Natural killer cell treated with Interleukin-12 subunit alpha and Interleukin-12 subunit beta and Interleukin-15 and Interleukin-18, amount 100 ng/mL, for 72 hours (primary cell): ENCODE measurements around the gene NBPF1. TPM values are rescaled to one million over a fixed set of nuclear protein-coding genes. Genes with fewer than 3 reads are reported as not detected.
"Not testable (repeated sequence)": the region's sequence is repeated elsewhere in the genome, so short reads cannot be mapped to it uniquely, and the experiment has no call there.

Experiments used
- ATAC-seq, 2 donors: fragments of 150-1000 bp; cut with Tn5 transposase in 1 of 2; sonication (Bioruptor Pico), chemical (Tn5 transposase) in 1 of 2; 2 replicates each; pipeline ENCODE4 v1.10.0; 2021
- DNase-seq: peaks from one replicate; pipeline ENCODE4 v3.0.0; 2022; ENCODE audit warnings: low spot score
- H3K27ac Mint-ChIP-seq, 2 donors: 1 replicate in 1 of 2; 2 replicates in 1 of 2; pipeline ENCODE4 v1.8.0; 2022; ENCODE audit warnings: mixed read lengths in 2 of 2, mild to moderate bottlenecking in 1 of 2, moderate library complexity in 1 of 2
- H3K27me3 Mint-ChIP-seq, 2 donors: 1 replicate in 1 of 2; 2 replicates in 1 of 2; pipeline ENCODE4 v1.8.0; 2022; ENCODE audit warnings: mixed read lengths in 2 of 2
- H3K36me3 Mint-ChIP-seq: one replicate; pipeline ENCODE4 v1.8.0; 2022; ENCODE audit warnings: mixed read lengths
- H3K4me1 Mint-ChIP-seq, 2 donors: 1 replicate in 1 of 2; 2 replicates in 1 of 2; pipeline ENCODE4 v1.8.0; 2022; ENCODE audit warnings: low read depth in 2 of 2, mixed read lengths in 2 of 2, mild to moderate bottlenecking in 1 of 2
- H3K4me3 Mint-ChIP-seq: one replicate; pipeline ENCODE4 v1.8.0; 2022; ENCODE audit warnings: mixed read lengths
- H3K9me3 Mint-ChIP-seq: 2 replicates; pipeline ENCODE4 v1.8.0; 2022; ENCODE audit warnings: mixed read lengths
- total RNA-seq, 2 donors: library from RNA; stranded (reverse); gene quantifications; one replicate each; pipeline ENCODE4 v1.2.3, GENCODE V29; 2022

Gene NBPF1
- total RNA-seq, 2 donors from 2014 or later = 6.3 to 10.0 TPM

DNA sequence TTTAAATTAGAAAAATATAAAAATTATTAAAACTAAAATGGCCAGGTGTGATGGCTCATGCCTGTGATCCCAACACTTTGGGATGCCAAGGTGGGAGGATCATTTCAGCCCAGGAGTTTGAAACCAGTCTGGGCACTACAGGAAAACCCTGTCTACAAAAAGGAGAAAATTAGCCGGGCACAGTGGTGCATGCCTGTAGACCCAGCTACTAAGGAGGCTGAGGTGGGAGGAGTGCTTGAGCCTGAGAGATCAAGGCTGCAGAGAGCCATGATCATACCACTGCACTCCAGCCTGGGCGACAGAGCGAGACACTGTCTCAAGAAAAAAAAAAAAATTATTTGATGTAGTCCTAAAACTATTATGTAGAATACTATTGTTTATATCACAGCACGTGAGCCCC, 3.6 kb downstream of the NBPF1 start:
- DNase-seq = peak; percentile 56
- ATAC-seq, H3K9me3 Mint-ChIP-seq, H3K4me3 Mint-ChIP-seq, H3K4me1 Mint-ChIP-seq, H3K36me3 Mint-ChIP-seq, H3K27ac Mint-ChIP-seq, H3K27me3 Mint-ChIP-seq: not testable (repeated sequence)

DNA sequence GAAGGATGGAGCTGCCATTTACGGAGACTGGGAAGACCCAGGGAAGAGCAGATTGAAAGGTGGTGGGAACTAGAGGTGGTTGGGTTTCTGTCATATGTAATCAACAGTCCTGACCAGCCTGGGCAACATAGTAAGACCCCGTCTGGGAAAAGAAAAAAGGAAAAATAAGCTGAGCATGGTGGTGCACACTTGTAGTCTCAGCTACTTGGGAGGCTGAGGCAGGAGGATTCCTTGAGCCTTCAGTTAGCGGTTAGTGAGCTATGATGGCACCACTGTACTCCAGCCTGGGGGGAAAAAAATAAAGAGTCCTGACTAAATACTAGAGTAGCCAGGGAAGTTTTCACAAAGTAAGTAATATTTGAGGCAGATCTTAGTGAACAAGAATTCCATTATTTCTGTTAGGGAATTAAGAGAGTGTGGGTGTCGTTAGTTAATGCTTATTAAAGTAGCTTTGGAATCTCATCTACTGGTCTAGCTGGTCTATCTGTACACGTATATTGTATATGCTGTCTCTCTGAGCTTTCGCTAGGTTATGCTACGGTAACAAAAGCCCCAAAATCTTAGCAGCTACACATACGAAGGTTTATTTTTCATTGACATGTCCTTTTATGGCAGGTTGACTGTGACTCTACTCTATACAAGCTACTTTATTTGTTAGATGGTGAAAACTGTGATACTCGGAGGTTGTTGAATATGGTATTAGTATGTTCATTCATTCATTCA, 4.4 kb downstream of the NBPF1 start:
- Mint-ChIP-seq H3K27me3 (no peaks in the 10 kb centered on the region), H3K27ac (no peak overlapping the region), H3K4me1 (no peaks in the 10 kb centered on the region), H3K36me3 (no peaks in the 10 kb centered on the region), H3K9me3 (no peaks in the 10 kb centered on the region), H3K4me3 (no peak overlapping the region)
- DNase-seq (peak; percentile 59), ATAC-seq (no peak)

DNA sequence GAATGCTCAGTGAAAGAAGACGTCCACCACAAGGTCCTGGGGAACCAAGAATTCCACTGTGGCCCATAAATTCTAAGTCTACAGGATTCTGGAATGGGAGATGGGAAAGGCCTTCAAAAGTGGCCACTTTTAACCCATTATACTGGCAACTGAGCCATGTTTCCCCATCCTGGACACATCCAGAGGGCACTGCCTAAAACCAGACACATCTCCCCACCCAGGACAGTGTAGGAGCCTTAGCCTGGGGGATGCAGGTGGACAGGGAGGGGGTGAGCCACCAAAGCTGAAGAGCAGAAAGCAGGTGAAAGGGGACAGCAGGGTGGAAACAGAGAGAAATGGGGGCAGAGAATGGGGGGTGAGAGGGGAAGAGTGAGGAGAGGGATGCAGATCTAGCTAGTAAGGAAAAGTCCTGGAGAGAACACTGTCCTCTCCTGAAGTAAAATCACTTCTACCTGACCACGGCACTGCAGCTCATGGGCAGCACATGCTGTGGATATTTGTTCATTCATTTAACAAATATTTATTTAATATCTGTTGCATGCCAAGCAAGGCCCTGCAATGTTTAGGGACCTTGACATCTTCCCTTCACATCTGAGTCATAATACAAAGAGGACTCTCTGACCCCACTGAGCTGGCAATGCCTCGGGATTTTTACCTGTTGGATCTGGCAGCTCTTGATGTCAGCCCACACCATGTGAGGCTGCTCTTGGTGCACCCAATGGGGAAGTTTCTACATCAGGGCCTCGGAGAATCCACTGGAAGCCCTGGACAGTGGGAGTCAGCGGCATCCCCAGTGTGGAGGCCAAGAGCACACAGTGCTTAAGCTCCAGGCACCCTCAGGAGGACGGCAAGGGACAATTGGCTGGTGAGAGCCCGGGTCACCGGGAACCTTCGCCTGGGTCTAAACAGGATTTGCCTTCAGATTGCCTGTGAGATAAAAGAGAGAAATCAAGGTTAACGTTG, 5.2 kb downstream of the NBPF1 start:
- not testable (repeated sequence) for DNase-seq, H3K36me3 Mint-ChIP-seq, H3K4me1 Mint-ChIP-seq

DNA sequence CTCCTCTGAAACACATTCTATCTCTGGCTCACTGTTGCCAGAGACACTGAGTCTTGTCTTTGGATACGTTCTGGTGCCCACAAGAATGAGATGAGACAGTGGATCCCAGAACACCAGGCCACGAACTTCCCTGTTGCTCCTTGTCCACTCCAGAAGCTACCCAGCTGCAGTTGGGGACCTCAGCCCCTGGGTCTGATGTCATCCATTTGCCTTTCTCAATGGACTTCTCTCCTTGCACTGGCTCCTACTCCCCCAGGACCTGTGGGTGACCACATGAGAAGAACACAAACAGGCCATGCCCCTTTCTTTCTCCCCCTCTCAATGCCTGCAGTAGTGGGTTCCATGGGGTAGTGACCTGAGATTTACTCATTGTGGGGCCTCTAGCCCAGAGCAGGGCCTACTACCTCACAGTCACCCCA, 5.9 kb downstream of the NBPF1 start:
- Mint-ChIP-seq H3K4me1 (no peaks in the 10 kb centered on the region), H3K27me3 (no peaks in the 10 kb centered on the region), H3K4me3 (no peak overlapping the region), H3K27ac (no peak overlapping the region), H3K9me3 (no peaks in the 10 kb centered on the region), H3K36me3 (no peaks in the 10 kb centered on the region)
- peak; percentile 61 for DNase-seq
- ATAC-seq = peak in 1 of 2 donors; percentile 39

More for the DNA sequence above, 5.2 kb downstream of the NBPF1 start:
- not testable (repeated sequence) for H3K9me3 Mint-ChIP-seq, H3K27ac Mint-ChIP-seq, ATAC-seq, H3K27me3 Mint-ChIP-seq, H3K4me3 Mint-ChIP-seq

DNA sequence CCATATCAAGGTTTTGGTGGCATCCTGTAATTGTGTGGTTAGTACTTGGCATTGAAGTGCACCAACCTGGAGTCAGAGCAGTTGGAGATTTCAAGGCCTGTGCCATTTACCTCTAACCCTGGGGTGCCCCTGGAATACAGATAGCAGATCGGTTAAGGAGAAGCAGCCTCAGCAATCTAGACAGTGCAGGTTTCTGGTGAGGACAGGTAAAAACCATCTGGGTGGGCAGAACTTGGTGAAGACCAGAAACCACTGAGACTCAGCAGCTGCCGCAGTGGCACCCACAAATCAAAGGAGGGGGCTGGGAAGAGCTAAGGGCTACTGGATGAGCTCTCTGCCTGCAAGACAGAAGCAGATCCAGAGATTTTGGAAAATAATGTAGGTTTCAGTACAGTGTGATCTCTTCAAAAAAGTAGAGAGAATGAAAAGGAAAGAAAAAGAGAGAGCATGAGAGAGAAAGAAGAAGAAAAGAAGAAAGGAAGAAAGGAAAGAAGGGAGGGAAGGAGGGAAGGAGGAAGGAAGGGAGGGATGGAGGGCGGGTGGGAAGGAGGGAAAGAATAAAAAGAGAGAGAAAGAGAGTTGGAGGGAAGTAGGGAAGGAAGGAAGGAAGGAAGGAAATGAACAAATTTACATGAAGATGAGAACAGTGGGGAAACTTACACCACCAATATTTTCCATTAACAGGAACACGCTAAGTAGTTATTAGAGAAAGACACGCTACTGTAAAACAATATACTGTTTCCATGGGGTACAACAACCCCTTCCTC, 6.5 kb downstream of the NBPF1 start:
- not testable (repeated sequence) for H3K36me3 Mint-ChIP-seq, H3K27me3 Mint-ChIP-seq

DNA sequence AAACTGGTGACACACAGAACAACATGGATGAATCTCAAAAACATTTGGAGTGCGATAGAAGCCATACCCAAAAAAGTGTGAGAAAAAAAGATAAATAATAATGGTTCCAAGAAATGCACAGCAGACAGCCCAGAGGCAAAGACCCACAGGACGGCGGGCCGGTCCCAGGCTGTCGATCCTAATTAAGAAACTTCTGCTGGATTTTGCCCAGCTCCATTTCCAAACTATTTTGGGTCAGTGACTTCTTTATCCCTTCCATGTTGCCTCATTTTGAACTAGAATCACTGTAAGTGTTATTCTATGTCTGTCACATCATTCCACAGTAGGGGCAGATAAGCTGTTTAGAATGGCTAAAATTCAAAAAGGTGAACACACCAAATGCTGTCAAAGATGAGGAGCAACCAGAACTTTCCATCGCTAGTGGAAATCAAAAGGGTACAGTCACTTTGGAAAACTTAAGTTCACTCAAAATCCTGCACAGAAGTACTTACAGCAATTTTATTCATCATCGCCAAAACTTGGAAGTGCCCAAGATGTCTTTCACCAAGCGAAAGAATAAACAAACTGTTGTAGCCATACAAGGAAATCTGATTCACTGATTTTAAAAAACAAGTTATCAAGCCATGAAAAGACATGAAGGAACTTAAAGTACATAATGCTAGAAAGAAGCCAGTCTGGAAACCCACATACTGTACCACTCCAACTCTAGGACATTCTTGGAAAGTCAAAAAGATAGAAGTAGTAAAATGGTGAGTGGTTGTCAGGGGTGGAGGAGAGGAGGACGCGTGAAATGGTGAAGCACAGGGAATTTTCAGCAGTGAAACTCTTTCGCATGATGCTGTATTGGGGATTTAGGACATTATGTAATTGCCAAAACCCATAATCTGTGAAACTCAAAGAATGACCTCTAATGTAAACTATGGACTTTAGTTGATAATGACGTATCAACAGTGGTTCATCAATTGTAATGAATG, 7.5 kb downstream of the NBPF1 start:
- DNase-seq = no peak
- no peaks in the 10 kb centered on the region for H3K4me1 Mint-ChIP-seq
- H3K27me3 Mint-ChIP-seq = no peaks in the 10 kb centered on the region
- no peaks in the 10 kb centered on the region for H3K36me3 Mint-ChIP-seq
- H3K27ac Mint-ChIP-seq = no peak overlapping the region
- ATAC-seq = no peak
- H3K9me3 Mint-ChIP-seq = no peaks in the 10 kb centered on the region
- no peak overlapping the region for H3K4me3 Mint-ChIP-seq

More for the DNA sequence above, 6.5 kb downstream of the NBPF1 start:
- not testable (repeated sequence) for H3K4me3 Mint-ChIP-seq, H3K4me1 Mint-ChIP-seq, DNase-seq, H3K9me3 Mint-ChIP-seq, H3K27ac Mint-ChIP-seq
- peak in 1 of 2 donors; percentile 42 for ATAC-seq

DNA sequence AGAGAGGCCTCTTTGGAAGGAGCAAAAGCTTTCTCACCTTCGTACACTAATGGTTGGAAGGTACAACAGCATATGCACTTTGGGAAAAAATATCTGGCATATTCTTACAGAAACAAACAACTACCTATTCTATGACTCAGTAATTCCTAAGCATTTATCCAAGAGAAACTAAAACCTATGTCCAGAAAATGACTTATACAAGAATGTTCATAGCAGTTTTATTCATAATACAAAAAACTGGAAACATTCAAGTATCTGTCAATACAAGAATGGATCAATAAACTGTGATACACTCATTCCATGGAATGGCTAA, 8.2 kb downstream of the NBPF1 start:
- Mint-ChIP-seq H3K4me3 (no peak overlapping the region), H3K27ac (no peak overlapping the region)

DNA sequence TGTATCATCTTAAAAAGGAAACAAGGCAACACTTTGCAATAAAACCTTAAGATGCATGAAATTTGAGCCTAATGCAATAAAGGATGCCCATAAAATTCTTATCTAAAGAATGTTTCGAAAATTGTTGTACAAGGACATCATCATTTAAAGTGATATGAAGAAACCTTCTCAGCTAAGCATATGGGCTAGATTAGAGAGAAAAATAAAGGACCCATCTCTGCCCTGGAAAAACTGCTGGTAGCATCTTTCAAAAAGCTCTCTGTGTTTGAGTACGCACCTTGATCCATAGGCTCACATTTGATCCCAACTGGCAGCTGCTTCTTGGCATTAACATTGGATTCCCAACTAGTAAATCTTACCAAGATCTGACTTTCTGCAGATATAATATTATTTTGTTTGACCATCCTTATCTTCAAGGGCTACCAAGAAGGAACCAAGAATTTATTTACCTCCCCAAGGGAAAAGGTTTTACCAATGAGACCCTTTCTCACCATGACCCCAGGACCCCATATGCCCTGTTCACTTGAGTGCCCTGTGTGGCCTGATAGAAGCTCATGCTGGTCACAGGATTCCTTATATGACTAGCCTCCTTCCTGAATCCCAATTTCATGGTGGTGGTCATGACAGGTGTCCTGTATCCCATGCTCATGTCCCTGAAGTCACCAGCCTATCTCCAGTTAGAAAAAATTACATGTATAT, 8.7 kb downstream of the NBPF1 start:
- not testable (repeated sequence) for H3K36me3 Mint-ChIP-seq, DNase-seq, H3K4me1 Mint-ChIP-seq, H3K9me3 Mint-ChIP-seq, ATAC-seq, H3K4me3 Mint-ChIP-seq, H3K27me3 Mint-ChIP-seq, H3K27ac Mint-ChIP-seq

More for the DNA sequence above, 8.2 kb downstream of the NBPF1 start:
- no peaks in the 10 kb centered on the region for H3K27me3 Mint-ChIP-seq
- DNase-seq = no peak
- ATAC-seq = no peak
- no peaks in the 10 kb centered on the region for H3K4me1 Mint-ChIP-seq
- no peaks in the 10 kb centered on the region for H3K9me3 Mint-ChIP-seq
- no peaks in the 10 kb centered on the region for H3K36me3 Mint-ChIP-seq

DNA sequence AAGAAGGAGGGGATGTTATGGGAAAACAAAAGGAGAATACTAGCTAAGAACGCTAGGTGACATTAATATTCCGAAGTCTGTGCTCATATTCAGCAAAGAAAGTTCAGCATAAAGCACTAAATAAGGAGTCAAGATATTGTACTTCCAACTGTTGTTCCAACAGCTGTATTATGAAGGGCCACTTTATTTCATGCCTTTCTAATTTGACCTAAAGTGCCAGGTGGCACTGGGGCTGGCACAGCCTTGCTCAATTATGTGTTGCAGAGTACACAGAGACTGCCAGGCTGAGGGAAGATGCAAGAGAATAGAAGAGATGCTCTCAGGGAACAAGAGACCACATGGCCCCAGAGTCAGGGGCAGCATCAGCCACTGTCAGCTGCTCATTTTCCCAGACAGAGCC, 9.7 kb downstream of the NBPF1 start:
- H3K9me3 Mint-ChIP-seq, H3K27me3 Mint-ChIP-seq, DNase-seq, ATAC-seq, H3K36me3 Mint-ChIP-seq, H3K4me3 Mint-ChIP-seq, H3K4me1 Mint-ChIP-seq, H3K27ac Mint-ChIP-seq: not testable (repeated sequence)

DNA sequence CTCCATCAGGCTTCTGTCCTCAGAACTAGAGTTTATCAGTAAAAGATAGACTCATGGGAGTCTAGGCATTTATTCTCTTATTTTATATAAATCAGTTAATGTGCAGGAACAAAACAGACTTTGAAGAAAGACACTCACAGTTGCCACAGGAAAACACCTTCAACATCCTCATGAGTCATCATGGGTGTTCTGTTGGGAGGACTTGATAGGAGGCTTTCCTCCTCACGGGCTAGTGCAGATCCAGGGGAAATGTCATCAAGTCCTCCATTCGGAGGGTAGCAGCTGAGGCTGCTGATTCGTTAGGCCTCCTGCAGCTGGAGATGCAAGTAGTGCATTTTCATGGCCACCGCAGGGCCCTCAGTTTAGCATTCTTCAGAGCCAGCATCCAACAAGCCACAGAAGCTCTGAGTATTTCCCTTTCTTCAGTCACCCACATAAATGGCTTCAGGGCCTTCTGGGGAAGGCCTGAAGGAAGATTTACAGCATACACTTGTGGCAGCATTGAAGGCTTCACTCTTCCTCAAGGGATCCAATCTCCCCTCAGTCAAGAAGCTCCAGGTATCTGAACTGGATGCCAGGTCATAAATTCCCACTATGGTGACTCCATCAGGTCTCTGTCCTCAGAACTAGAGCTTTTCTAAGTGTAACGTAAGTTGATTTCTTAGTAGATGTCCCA, 10.9 kb downstream of the NBPF1 start:
- H3K9me3 Mint-ChIP-seq, ATAC-seq: not testable (repeated sequence)

DNA sequence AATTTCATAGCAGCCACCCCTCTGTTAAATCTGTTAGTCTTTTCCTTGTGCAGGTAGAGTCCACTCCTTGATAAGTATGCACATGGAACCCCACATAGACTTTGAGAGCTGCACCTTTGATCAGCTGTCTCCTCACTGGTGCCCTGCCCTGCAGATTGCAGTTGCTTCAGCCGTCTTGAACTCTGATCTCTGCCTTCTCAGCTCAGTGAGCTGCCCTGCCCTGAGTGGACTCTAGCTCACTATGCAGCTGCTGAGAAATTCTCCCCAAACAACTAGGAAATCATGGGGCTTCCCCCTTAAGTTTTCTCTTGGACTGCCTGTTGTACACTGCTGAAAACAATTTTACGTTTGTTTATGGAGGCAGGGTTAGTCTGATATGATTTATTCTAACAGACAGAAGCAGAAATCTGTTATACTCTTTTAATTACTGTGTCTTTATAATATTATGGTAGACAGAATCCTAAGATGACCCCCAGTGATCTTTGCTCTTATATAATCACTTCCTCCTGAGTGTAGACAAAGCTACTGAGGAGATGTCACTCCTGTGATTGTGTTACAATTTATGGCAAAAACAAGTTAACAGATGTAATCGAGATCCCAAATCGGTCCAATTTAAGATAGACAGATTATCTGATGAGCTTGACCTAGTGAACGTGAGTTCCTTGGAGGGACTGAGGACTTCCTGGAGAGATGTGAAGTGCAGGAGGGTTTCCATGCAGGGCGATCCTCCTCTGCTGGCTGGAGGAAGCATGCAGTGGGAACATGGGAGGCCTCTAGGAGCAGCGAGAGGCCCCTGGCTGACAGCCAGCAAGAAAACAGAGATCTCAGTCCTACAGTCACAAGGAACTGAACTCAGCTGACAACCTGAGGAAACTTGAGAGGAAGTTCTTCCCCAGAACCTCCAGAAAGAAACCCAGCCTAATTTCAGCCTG, 12.2 kb downstream of the NBPF1 start:
- DNase-seq = not testable (repeated sequence)

More for the DNA sequence above, 10.9 kb downstream of the NBPF1 start:
- not testable (repeated sequence) for DNase-seq, H3K4me1 Mint-ChIP-seq, H3K27me3 Mint-ChIP-seq, H3K36me3 Mint-ChIP-seq, H3K27ac Mint-ChIP-seq, H3K4me3 Mint-ChIP-seq

More for the DNA sequence above, 12.2 kb downstream of the NBPF1 start:
- ATAC-seq = peak in 1 of 2 donors; percentile 48
- H3K27ac Mint-ChIP-seq, H3K27me3 Mint-ChIP-seq, H3K4me1 Mint-ChIP-seq, H3K9me3 Mint-ChIP-seq, H3K4me3 Mint-ChIP-seq, H3K36me3 Mint-ChIP-seq: not testable (repeated sequence)
